GM23338 (cell line): Measurements from ENCODE around the gene CEP43. TPM values are rescaled to one million over a fixed set of nuclear protein-coding genes. Genes with fewer than 3 reads are reported as not detected.

Experiments
- ATAC-seq: fragments of 200-7000 bp; cut with Tn5 transposase; 3 replicates; pipeline ENCODE4 v1.9.1; 2020
- DNase-seq: peaks from one replicate; pipeline ENCODE4 v3.0.0-alpha.2; 2015; ENCODE audit warnings: low spot score
- H2AFZ ChIP-seq: fragments of 200-600 bp; sonication (generic); 2 replicates; pipeline ENCODE4 v1.8.0; 2016; ENCODE audit warnings: antibody characterized with exemption, mild to moderate bottlenecking, moderate library complexity
- H3F3A ChIP-seq: fragments of 200-600 bp; sonication (generic); replicated peaks from 2 replicates; pipeline ENCODE4 v1.8.0; 2017; ENCODE audit warnings: antibody characterized with exemption, mixed run types, low read depth
- H3K27ac ChIP-seq: fragments of 200-600 bp; sonication (generic); 2 replicates; pipeline ENCODE4 v1.6.1; 2016; ENCODE audit warnings: low read depth
- H3K27me3 ChIP-seq: fragments of 200-600 bp; sonication (generic); 2 replicates; pipeline ENCODE4 v1.8.0; 2016; ENCODE audit warnings: mild to moderate bottlenecking, mixed run types, moderate library complexity; ENCODE audit not compliant: insufficient read depth
- H3K36me3 ChIP-seq: fragments of 200-600 bp; sonication (generic); 2 replicates; pipeline ENCODE4 v1.8.0; 2016; ENCODE audit warnings: mild to moderate bottlenecking; ENCODE audit not compliant: insufficient read depth
- H3K4me1 ChIP-seq: fragments of 200-600 bp; sonication (generic); 2 replicates; pipeline ENCODE4 v1.8.0; 2016; ENCODE audit warnings: mild to moderate bottlenecking, moderate library complexity; ENCODE audit not compliant: insufficient read depth
- H3K4me2 ChIP-seq: fragments of 200-600 bp; sonication (generic); 2 replicates; pipeline ENCODE4 v1.7.1; 2017; ENCODE audit warnings: mixed run types
- H3K4me3 ChIP-seq: fragments of 200-600 bp; sonication (generic); 2 replicates; pipeline ENCODE4 v1.6.1; 2016; ENCODE audit warnings: mixed run types
- H3K79me2 ChIP-seq: fragments of 200-600 bp; sonication (generic); replicated peaks from 2 replicates; pipeline ENCODE4 v1.8.0; 2017; ENCODE audit warnings: mild to moderate bottlenecking; ENCODE audit not compliant: insufficient read depth
- H3K9me2 ChIP-seq: fragments of 200-600 bp; sonication (generic); 2 replicates; pipeline ENCODE4 v1.8.0; 2017; ENCODE audit not compliant: insufficient read depth
- H4K20me1 ChIP-seq: fragments of 200-600 bp; sonication (generic); replicated peaks from 2 replicates; pipeline ENCODE4 v1.8.0; 2017; ENCODE audit warnings: mild to moderate bottlenecking; ENCODE audit not compliant: insufficient read depth
- H3K27ac Mint-ChIP-seq: 2 replicates; pipeline ENCODE4 v1.8.0; 2020; ENCODE audit warnings: inconsistent platforms, mild to moderate bottlenecking, moderate library complexity, mixed read lengths
- H3K27me3 Mint-ChIP-seq: 3 replicates; pipeline ENCODE4 v1.8.0; 2022; ENCODE audit warnings: low read depth, mild to moderate bottlenecking, moderate library complexity, mixed read lengths, inconsistent platforms; ENCODE audit not compliant: insufficient read depth, poor library complexity
- H3K36me3 Mint-ChIP-seq: 3 replicates; pipeline ENCODE4 v1.8.0; 2021; ENCODE audit warnings: low read depth, mild to moderate bottlenecking, inconsistent platforms, moderate library complexity, mixed read lengths
- H3K4me1 Mint-ChIP-seq: 3 replicates; pipeline ENCODE4 v1.8.0; 2020; ENCODE audit warnings: mild to moderate bottlenecking, inconsistent platforms, mixed read lengths
- H3K4me3 Mint-ChIP-seq: 3 replicates; pipeline ENCODE4 v1.8.0; 2021; ENCODE audit warnings: moderate library complexity, mild to moderate bottlenecking, inconsistent platforms, mixed read lengths
- H3K9me3 Mint-ChIP-seq: 3 replicates; pipeline ENCODE4 v1.8.0; 2020; ENCODE audit warnings: moderate library complexity, mild to moderate bottlenecking, inconsistent platforms, mixed read lengths
- CREB1 ChIP-seq: fragments of 250-450 bp; sonication (Bioruptor Pico); IDR thresholded peaks from 2 replicates; pipeline ENCODE4 v1.5.0; 2020; ENCODE audit warnings: low read depth, mild to moderate bottlenecking, moderate library complexity
- CTCF ChIP-seq, 2 experiments: fragments of 200-600 bp in 1 of 2; sonication (generic) in 1 of 2; conservative IDR thresholded peaks; 2 replicates each; pipeline versions ENCODE4 v1.5.1 to v1.6.1; 2016 to 2017; ENCODE audit warnings: antibody characterized with exemption in 2 of 2, low read depth in 2 of 2, mild to moderate bottlenecking in 2 of 2, moderate library complexity in 1 of 2
- ETS1 ChIP-seq: IDR thresholded peaks from 2 replicates; pipeline ENCODE4 v1.6.1; 2016; ENCODE audit warnings: antibody characterized with exemption
- EZH2 ChIP-seq: fragments of 200-600 bp; sonication (generic); IDR thresholded peaks from one replicate; pipeline ENCODE4 v1.8.0; 2017; ENCODE audit warnings: antibody characterized with exemption, mild to moderate bottlenecking, low read depth; ENCODE audit not compliant: unreplicated experiment
- EZH2phosphoT487 ChIP-seq: fragments of 200-600 bp; sonication (generic); IDR thresholded peaks from one replicate; pipeline ENCODE4 v1.8.1; 2018; ENCODE audit warnings: antibody characterized with exemption; ENCODE audit not compliant: unreplicated experiment
- JUNB ChIP-seq: IDR thresholded peaks from one replicate; pipeline ENCODE4 v1.6.1; 2016; ENCODE audit warnings: antibody characterized with exemption; ENCODE audit not compliant: unreplicated experiment
- NANOG ChIP-seq: IDR thresholded peaks from 2 replicates; pipeline ENCODE4 v1.6.1; 2016; ENCODE audit warnings: antibody characterized with exemption, borderline replicate concordance
- POLR2AphosphoS5 ChIP-seq: IDR thresholded peaks from 2 replicates; pipeline ENCODE4 v1.6.1; 2016; ENCODE audit warnings: antibody characterized with exemption, low read depth
- REST ChIP-seq: IDR thresholded peaks from one replicate; pipeline ENCODE4 v1.6.1; 2018; ENCODE audit warnings: antibody characterized with exemption; ENCODE audit not compliant: unreplicated experiment
- STAT1 ChIP-seq: IDR thresholded peaks from one replicate; pipeline ENCODE4 v1.6.1; 2016; ENCODE audit warnings: antibody characterized with exemption; ENCODE audit not compliant: unreplicated experiment
- ZNF114 ChIP-seq: fragments of 250-450 bp; sonication (Bioruptor Pico); IDR thresholded peaks from 2 replicates; pipeline ENCODE4 v1.5.0; 2020; ENCODE audit warnings: mild to moderate bottlenecking, moderate library complexity
- ZNF331 ChIP-seq: fragments of 250-450 bp; sonication (Bioruptor Pico); IDR thresholded peaks from 2 replicates; pipeline ENCODE4 v1.5.0; 2020; ENCODE audit warnings: low read depth, mild to moderate bottlenecking, moderate library complexity
- ZNF462 ChIP-seq: fragments of 250-450 bp; sonication (Bioruptor Pico); IDR thresholded peaks from 2 replicates; pipeline ENCODE4 v1.5.0; 2020; ENCODE audit warnings: mild to moderate bottlenecking, moderate library complexity
- polyA plus RNA-seq: library from polyadenylated mRNA; unstranded; fragments of >200 nt; fragmentation: Nextera tagmentation; extraction: Ambion mirVana; gene quantifications from 2 replicates; pipeline ENCODE4 v1.2.1, GENCODE V29; 2016
- total RNA-seq: library from RNA; depleted of rRNA; stranded (reverse); fragments of >200 nt; shearing (Covaris generic); gene quantifications from 2 replicates; pipeline ENCODE4 v1.2.3, GENCODE V29; 2014

Gene CEP43
- total and polyA plus RNA-seq, 2 experiments from 2014 or later: 39.9 to 44.3 TPM

GRCh38 chr6:166955121-166955864 lies 43.9 kb upstream of the CEP43 start:
- Histone ChIP-seq H3K4me3 (peak overlapping the region; percentile 89), H3K4me1 (peaks cover 13% of the 10 kb centered on the region), H3K79me2 (peaks cover 6% of the 10 kb centered on the region; the same call in 1 of the 2 replicates), H3K27ac (no peak overlapping the region), H2AFZ (peak overlapping the region; percentile 95), H3K27me3 (peaks cover 4% of the 10 kb centered on the region; the same call in 1 of the 2 replicates), H4K20me1 (no peaks in the 10 kb centered on the region; the same call in 1 of the 2 replicates), H3K36me3 (no peaks in the 10 kb centered on the region), H3F3A (no peaks in the 10 kb centered on the region), H3K9me2 (no peaks in the 10 kb centered on the region), H3K4me2 (peak overlapping the region; percentile 94)
- no peak overlapping the region; the same call in 1 of the 2 replicates for H3K27ac Mint-ChIP-seq
- peaks cover 8% of the 10 kb centered on the region for H3K27me3 Mint-ChIP-seq
- ATAC-seq: no peak
- TF ChIP-seq CTCF (conservative IDR thresholded peaks at IDR 0.05; ENCODE audit: low read depth in 2 of 2) (no peak), EZH2phosphoT487 (no peak), EZH2 (no peak), ZNF331 (CRISPR knock-in tag) (no peak), ZNF462 (CRISPR knock-in tag) (no peak), ETS1 (no peak), JUNB (no peak), REST (no peak), POLR2AphosphoS5 (no peak), NANOG (no peak), CREB1 (CRISPR knock-in tag) (no peak), ZNF114 (no peak), STAT1 (no peak)
- peak overlapping the region; percentile 77 for H3K4me3 Mint-ChIP-seq
- peaks cover 27% of the 10 kb centered on the region for H3K4me1 Mint-ChIP-seq
- DNase-seq: peak; percentile 44
- peaks cover 25% of the 10 kb centered on the region for H3K36me3 Mint-ChIP-seq
- H3K9me3 Mint-ChIP-seq: peaks cover 11% of the 10 kb centered on the region
